Peyer's patch (tissue), 4 donors: ENCODE data around the gene TAF12.
"Not testable (repeated sequence)": the region's sequence is repeated elsewhere in the genome, so short reads cannot be mapped to it uniquely, and the experiment has no call there.

ENCODE experiments used
- CTCF ChIP-seq, 6 experiments: fragments of 450-650 bp in 4 of 6; fragments of 200-600 bp in 2 of 6; sonication (generic) in 1 of 6; IDR thresholded peaks; one replicate each; pipeline ENCODE4 v1.5.1; 2017 to 2019; ENCODE audit warnings: antibody characterized with exemption in 6 of 6, mild to moderate bottlenecking in 3 of 6, moderate library complexity in 1 of 6
- POLR2A ChIP-seq, 2 donors: fragments of 450-650 bp; IDR thresholded peaks; one replicate each; pipeline ENCODE4 v1.5.1; 2017; ENCODE audit warnings: antibody characterized with exemption in 2 of 2, mild to moderate bottlenecking in 2 of 2, moderate library complexity in 2 of 2

GRCh38 chr1:28672971-28673370 is 30.1 kb upstream of the TAF12 start:
- not testable (repeated sequence) for TF ChIP-seq CTCF, POLR2A (IDR thresholded peaks at IDR 0.05)
